Peyer's patch (tissue), 4 donors: Measurements from ENCODE around the gene ZNF26. TPM values are rescaled to one million over a fixed set of nuclear protein-coding genes. Genes with fewer than 3 reads are reported as not detected.

Source experiments
- DNase-seq, 3 donors: peaks; one replicate each; pipeline ENCODE4 v3.0.0-alpha.2; 2017 to 2019
- H3K27ac ChIP-seq, 4 donors: fragments of 200-600 bp; sonication (generic); one replicate each; pipeline ENCODE4 v1.5.1; 2016 to 2019
- H3K27me3 ChIP-seq, 2 donors: fragments of 200-600 bp; sonication (generic); one replicate each; pipeline ENCODE4 v1.5.1; 2019
- H3K36me3 ChIP-seq, 3 donors: fragments of 200-600 bp; sonication (generic); one replicate each; pipeline ENCODE4 v1.5.1; 2016 to 2019
- H3K4me1 ChIP-seq, 4 donors: fragments of 200-600 bp; sonication (generic); one replicate each; pipeline ENCODE4 v1.5.1; 2016 to 2019
- H3K4me3 ChIP-seq, 4 donors: fragments of 200-600 bp; sonication (generic); 1 replicate in 3 of 4; 2 replicates in 1 of 4; pipeline ENCODE4 v1.5.1; 2016 to 2019; ENCODE audit warnings: mild to moderate bottlenecking in 1 of 4
- H3K9me3 ChIP-seq, 4 donors: fragments of 200-600 bp; sonication (generic); one replicate each; pipeline ENCODE4 v1.5.1; 2016 to 2019; ENCODE audit warnings: mild to moderate bottlenecking in 1 of 4
- POLR2A ChIP-seq, 2 donors: fragments of 450-650 bp; IDR thresholded peaks; one replicate each; pipeline ENCODE4 v1.5.1; 2017; ENCODE audit warnings: antibody characterized with exemption in 2 of 2, mild to moderate bottlenecking in 2 of 2, moderate library complexity in 2 of 2
- total RNA-seq, 4 donors: library from RNA; depleted of rRNA; stranded (reverse); fragments of >200 nt; gene quantifications; one replicate each; pipeline ENCODE4 v1.1.0, GENCODE V29; 2016
- TF ChIP-seq, protein P1 (sequence below), 6 experiments: fragments of 450-650 bp in 4 of 6; fragments of 200-600 bp in 2 of 6; sonication (generic) in 1 of 6; IDR thresholded peaks; one replicate each; pipeline ENCODE4 v1.5.1; 2017 to 2019; ENCODE audit warnings: antibody characterized with exemption in 6 of 6, mild to moderate bottlenecking in 3 of 6, moderate library complexity in 1 of 6

ZNF26 gene
- total RNA-seq, 4 donors from 2014 or later, result 15.9 to 24.8 (median 18.7) TPM

DNA sequence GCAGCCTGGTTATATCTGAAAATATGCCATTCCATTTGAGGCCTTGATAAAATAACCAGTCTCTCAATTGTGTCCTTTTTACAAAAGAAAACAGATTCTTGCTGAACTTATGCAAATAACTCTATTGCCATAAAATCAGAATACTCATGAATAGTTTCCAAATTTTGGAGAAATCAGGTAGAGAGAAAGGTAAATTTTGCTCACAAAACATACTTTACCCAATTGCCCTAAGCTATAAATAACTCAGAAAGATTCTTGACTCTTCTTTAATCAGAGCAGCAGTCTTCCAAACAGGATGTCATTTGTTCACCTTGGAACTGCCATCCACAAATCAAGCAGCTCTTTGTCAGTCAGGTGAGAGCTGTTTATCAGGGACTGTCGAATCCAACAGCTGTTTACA is 12.6 kb downstream of the ZNF26 start:
- H3K9me3 ChIP-seq, result peaks cover 0 to 87% (median 23%) of the 10 kb centered on the region in 4 donors
- no peaks in the 10 kb centered on the region for H3K4me1 ChIP-seq
- H3K27me3 ChIP-seq, result no peaks in the 10 kb centered on the region
- TF ChIP-seq, protein P1, sequence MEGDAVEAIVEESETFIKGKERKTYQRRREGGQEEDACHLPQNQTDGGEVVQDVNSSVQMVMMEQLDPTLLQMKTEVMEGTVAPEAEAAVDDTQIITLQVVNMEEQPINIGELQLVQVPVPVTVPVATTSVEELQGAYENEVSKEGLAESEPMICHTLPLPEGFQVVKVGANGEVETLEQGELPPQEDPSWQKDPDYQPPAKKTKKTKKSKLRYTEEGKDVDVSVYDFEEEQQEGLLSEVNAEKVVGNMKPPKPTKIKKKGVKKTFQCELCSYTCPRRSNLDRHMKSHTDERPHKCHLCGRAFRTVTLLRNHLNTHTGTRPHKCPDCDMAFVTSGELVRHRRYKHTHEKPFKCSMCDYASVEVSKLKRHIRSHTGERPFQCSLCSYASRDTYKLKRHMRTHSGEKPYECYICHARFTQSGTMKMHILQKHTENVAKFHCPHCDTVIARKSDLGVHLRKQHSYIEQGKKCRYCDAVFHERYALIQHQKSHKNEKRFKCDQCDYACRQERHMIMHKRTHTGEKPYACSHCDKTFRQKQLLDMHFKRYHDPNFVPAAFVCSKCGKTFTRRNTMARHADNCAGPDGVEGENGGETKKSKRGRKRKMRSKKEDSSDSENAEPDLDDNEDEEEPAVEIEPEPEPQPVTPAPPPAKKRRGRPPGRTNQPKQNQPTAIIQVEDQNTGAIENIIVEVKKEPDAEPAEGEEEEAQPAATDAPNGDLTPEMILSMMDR (IDR thresholded peaks at IDR 0.05), result no peak
- TF ChIP-seq POLR2A (IDR thresholded peaks at IDR 0.05), result no peak
- no peak overlapping the region for H3K4me3 ChIP-seq
- peaks cover 0 to 13% (median 0%) of the 10 kb centered on the region in 3 donors for H3K36me3 ChIP-seq
- DNase-seq, result no peak
- no peak overlapping the region for H3K27ac ChIP-seq

DNA sequence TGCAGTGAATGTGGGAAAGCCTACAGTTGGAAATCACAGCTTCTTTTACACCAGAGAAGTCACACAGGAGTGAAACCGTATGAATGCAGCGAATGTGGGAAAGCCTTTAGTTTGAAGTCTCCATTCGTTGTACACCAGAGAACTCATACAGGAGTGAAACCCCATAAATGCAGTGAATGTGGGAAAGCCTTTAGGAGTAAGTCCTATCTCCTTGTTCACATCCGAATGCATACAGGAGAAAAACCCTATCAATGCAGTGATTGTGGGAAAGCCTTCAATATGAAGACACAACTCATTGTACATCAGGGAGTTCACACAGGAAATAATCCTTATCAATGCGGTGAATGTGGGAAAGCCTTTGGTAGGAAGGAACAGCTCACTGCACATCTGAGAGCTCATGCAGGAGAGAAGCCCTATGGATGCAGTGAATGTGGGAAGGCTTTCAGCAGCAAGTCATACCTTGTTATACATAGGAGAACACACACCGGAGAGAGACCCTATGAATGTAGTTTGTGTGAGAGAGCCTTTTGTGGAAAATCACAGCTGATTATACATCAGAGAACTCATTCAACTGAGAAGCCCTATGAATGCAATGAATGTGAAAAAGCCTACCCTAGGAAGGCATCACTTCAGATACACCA is 24.6 kb downstream of the ZNF26 start:
- TF ChIP-seq, protein P1 (IDR thresholded peaks at IDR 0.05), result no peak
- no peak for TF ChIP-seq POLR2A (IDR thresholded peaks at IDR 0.05)
- no peak overlapping the region for H3K4me3 ChIP-seq
- H3K27me3 ChIP-seq, result no peaks in the 10 kb centered on the region
- H3K4me1 ChIP-seq, result no peaks in the 10 kb centered on the region
- H3K36me3 ChIP-seq, result peaks cover 5 to 90% (median 11%) of the 10 kb centered on the region in 3 donors
- no peak for DNase-seq
- no peak overlapping the region for H3K27ac ChIP-seq
- H3K9me3 ChIP-seq, result peaks cover 0 to 96% (median 35%) of the 10 kb centered on the region in 4 donors

DNA sequence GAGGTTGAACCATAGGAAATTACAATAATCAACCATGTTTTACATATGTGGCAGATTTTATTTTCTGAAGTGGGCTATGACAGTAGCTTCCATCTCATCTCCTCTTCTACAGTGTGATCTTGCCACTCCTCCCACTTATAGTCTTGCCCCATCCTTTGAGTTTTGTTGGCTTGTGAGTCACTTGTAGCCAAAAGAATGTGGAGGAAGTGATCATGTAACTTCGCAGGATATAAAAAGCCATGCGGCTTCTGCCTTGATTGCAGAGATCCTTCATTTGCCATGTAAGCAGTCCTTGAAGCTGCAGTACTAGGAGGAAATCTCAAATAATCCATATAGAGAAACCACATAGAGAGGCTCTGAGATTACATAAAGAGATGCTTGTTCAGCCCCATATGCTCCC is 37.4 kb downstream of the ZNF26 start:
- Histone ChIP-seq H3K36me3 (no peaks in the 10 kb centered on the region), H3K27ac (no peak overlapping the region), H3K4me1 (no peaks in the 10 kb centered on the region), H3K27me3 (no peaks in the 10 kb centered on the region), H3K4me3 (no peak overlapping the region), H3K9me3 (peaks cover 0 to 45% (median 16%) of the 10 kb centered on the region in 4 donors)
- DNase-seq, result no peak
- no peak for TF ChIP-seq POLR2A (IDR thresholded peaks at IDR 0.05)
- TF ChIP-seq, protein P1 (IDR thresholded peaks at IDR 0.05), result no peak

DNA sequence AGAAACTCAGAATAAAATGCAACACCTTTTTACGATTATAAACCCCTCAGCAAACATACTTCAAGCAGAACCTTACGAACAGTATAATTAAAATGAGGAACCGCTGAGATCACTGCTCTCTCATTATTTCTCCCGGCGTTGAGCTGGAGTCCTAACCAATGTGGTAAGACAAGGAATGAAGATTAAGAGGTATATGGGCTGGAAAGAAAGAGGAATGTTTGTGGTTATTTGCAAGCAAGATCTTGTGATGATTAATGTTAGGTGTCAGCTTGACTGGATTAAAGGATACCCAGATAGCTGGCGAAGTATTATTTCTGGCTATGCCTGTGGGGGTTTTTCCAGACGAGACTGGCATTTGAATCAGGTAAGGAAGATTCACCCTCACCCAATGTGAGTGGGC is 40.8 kb downstream of the ZNF26 start:
- H3K27ac ChIP-seq, result no peak overlapping the region
- no peaks in the 10 kb centered on the region for H3K27me3 ChIP-seq
- peaks cover 0 to 37% (median 13%) of the 10 kb centered on the region in 4 donors for H3K9me3 ChIP-seq
- no peaks in the 10 kb centered on the region for H3K36me3 ChIP-seq
- no peak for DNase-seq
- H3K4me1 ChIP-seq, result no peaks in the 10 kb centered on the region
- TF ChIP-seq POLR2A (IDR thresholded peaks at IDR 0.05), result no peak
- TF ChIP-seq, protein P1 (IDR thresholded peaks at IDR 0.05), result no peak
- H3K4me3 ChIP-seq, result no peak overlapping the region

DNA sequence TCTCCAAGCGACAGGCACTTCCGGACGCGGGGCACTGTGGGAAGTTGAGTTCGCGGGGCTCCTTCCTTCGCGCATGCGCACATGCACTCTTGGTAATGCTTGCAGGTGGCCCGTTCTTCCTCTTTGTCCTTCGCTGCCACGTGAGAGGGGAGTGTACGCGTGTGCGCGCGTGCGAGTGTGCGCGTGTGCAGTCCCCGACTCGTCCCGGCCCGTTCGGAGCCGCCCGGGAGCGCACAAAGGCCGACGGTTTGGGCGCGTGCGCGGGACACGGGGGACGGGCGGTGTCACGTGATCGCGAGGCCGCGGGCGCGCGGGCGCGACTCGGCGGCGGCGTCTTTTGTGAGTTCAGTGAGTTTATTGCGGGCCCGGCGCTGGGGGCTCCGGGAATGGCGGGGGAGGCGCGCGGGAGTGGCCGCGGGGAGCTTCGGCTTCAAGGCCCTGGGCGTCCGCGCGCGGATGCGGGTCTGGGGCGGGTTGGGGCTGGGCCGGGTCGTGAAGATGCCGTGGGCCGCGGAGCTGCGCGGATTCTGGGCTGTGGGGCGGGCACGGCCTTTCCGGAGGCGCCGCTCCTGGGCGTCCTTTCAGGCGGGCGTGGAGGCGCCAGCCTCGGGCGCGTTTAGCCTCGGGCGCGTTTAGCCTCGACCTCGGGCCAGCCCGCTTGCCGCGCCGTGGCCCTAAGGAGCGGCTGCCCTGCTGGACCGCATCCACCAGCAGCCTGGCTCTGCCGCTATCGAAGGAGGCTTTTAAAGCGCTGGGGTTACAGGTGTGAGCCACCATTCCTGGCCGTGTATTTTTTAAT is 51.2 kb downstream of the ZNF26 start, which contains the start of gene ZNF84:
TSS of gene ZNF84 (plus strand) at position 303 of the 799 bp plus-strand sequence. CDS start 3,959 bp downstream, outside the sequence.
- H3K4me1 ChIP-seq, result peaks cover 0 to 7% (median 2%) of the 10 kb centered on the region in 4 donors
- peaks cover 0 to 47% (median 4%) of the 10 kb centered on the region in 4 donors for H3K9me3 ChIP-seq

More for the DNA sequence above, 51.2 kb downstream of the ZNF26 start, which contains the start of gene ZNF84:
- TF ChIP-seq, protein P1 (IDR thresholded peaks at IDR 0.05), result no peak
- peak; percentile 20 to 36 for TF ChIP-seq POLR2A (IDR thresholded peaks at IDR 0.05)
- DNase-seq, result peak; percentile 94 to 98 (median 97)
- Histone ChIP-seq H3K4me3 (peak within 1 kb of the TSS; percentile 69 to 78 (median 72)), H3K36me3 (peaks cover 0 to 24% (median 5%) of the 10 kb centered on the region in 3 donors), H3K27ac (peak within 1 kb of the TSS; percentile 95 to 97 (median 96)), H3K27me3 (no peaks in the 10 kb centered on the region)
